Thyroid gland (tissue), 4 donors: ENCODE results near the gene STARD9. TPM values are rescaled to one million over a fixed set of nuclear protein-coding genes. Genes with fewer than 3 reads are reported as not detected.

ENCODE experiments used
- DNase-seq, 2 donors: peaks; one replicate each; pipeline ENCODE4 v3.0.0-alpha.2; 2019
- H3K27ac ChIP-seq, 3 donors: fragments of 200-600 bp; sonication (generic); 1 replicate in 2 of 3; 2 replicates in 1 of 3; pipeline ENCODE4 v1.5.1; 2016 to 2019; ENCODE audit warnings: mild to moderate bottlenecking in 1 of 3, moderate library complexity in 1 of 3
- H3K27me3 ChIP-seq: fragments of 200-600 bp; sonication (generic); one replicate; pipeline ENCODE4 v1.5.1; 2019
- H3K36me3 ChIP-seq, 2 donors: fragments of 200-600 bp; sonication (generic); one replicate each; pipeline ENCODE4 v1.5.1; 2016 to 2019
- H3K4me1 ChIP-seq, 2 donors: fragments of 200-600 bp; sonication (generic); one replicate each; pipeline ENCODE4 v1.5.1; 2017 to 2019
- H3K4me3 ChIP-seq, 3 donors: fragments of 200-600 bp; sonication (generic); replicated peaks in 1 of 3; 1 replicate in 2 of 3; 2 replicates in 1 of 3; pipeline ENCODE4 v1.5.1; 2016; ENCODE audit warnings: mild to moderate bottlenecking in 1 of 3
- H3K9me3 ChIP-seq: fragments of 200-600 bp; sonication (generic); one replicate; pipeline ENCODE4 v1.5.1; 2017
- CTCF ChIP-seq, 6 experiments: fragments of 200-600 bp in 3 of 6; fragments of 450-650 bp in 3 of 6; sonication (generic) in 3 of 6; IDR thresholded peaks; one replicate each; pipeline ENCODE4 v1.5.1; 2016 to 2019; ENCODE audit warnings: antibody characterized with exemption in 6 of 6, mild to moderate bottlenecking in 2 of 6, inconsistent platforms in 1 of 6, moderate library complexity in 1 of 6
- POLR2A ChIP-seq, 2 donors: fragments of 450-650 bp; IDR thresholded peaks; one replicate each; pipeline ENCODE4 v1.6.1; 2017; ENCODE audit warnings: antibody characterized with exemption in 2 of 2, mild to moderate bottlenecking in 2 of 2, moderate library complexity in 1 of 2
- WGBS, 2 donors: methylation state at CpG; one replicate each; pipeline ENCODE4 v1.1.5; 2017; 5-methylcytosine and 5-hydroxymethylcytosine counted together
- intact Hi-C: fragments of 100-400 bp; cut with DNase I; formaldehyde crosslinking; loops from one replicate; pipeline ENCODE4 v1.15.1; 2023
- total RNA-seq, 4 donors: library from RNA; depleted of rRNA; stranded (reverse); fragments of >200 nt; gene quantifications; one replicate each; pipeline ENCODE4 v1.2.3, GENCODE V29; 2016

STARD9 gene
- total RNA-seq, 4 donors from 2014 or later: 6.4 to 23.4 (median 10.1) TPM

GRCh38 chr15:42621996-42622925, 46.9 kb downstream of the STARD9 start:
- Histone ChIP-seq H3K36me3 (no peaks in the 10 kb centered on the region), H3K27me3 (no peaks in the 10 kb centered on the region), H3K4me1 (no peaks in the 10 kb centered on the region), H3K9me3 (no peaks in the 10 kb centered on the region), H3K27ac (no peak overlapping the region), H3K4me3 (no peak overlapping the region)
- DNase-seq: no peak
- intact Hi-C loops: no loop called here
- TF ChIP-seq CTCF (IDR thresholded peaks at IDR 0.05) (no peak), POLR2A (IDR thresholded peaks at IDR 0.05) (no peak)
- WGBS, 2 donors: 60 to 73% methylated on average over 6 of the region's 6 CpGs

GRCh38 chr15:42623951-42624350, 48.5 kb downstream of the STARD9 start:
- H3K36me3 ChIP-seq: no peaks in the 10 kb centered on the region
- intact Hi-C loops: no loop called here
- H3K9me3 ChIP-seq: no peaks in the 10 kb centered on the region
- H3K4me1 ChIP-seq: no peaks in the 10 kb centered on the region
- no peak for TF ChIP-seq POLR2A (IDR thresholded peaks at IDR 0.05)
- no peak for TF ChIP-seq CTCF (IDR thresholded peaks at IDR 0.05)
- H3K27ac ChIP-seq: no peak overlapping the region
- no peaks in the 10 kb centered on the region for H3K27me3 ChIP-seq
- DNase-seq: no peak
- H3K4me3 ChIP-seq: no peak overlapping the region

- TF ChIP-seq POLR2A (IDR thresholded peaks at IDR 0.05): no peak
- no peak for TF ChIP-seq CTCF (IDR thresholded peaks at IDR 0.05)
- no peak overlapping the region for H3K27ac ChIP-seq
- no peaks in the 10 kb centered on the region for H3K4me1 ChIP-seq
- 93% methylated on average over 2 of the region's 2 CpGs for WGBS, 2 donors
- H3K36me3 ChIP-seq: no peaks in the 10 kb centered on the region
- no peak overlapping the region for H3K4me3 ChIP-seq
- no peaks in the 10 kb centered on the region for H3K9me3 ChIP-seq
- no peaks in the 10 kb centered on the region for H3K27me3 ChIP-seq
- DNase-seq: no peak
- intact Hi-C loops: no loop called here
Measured at GRCh38 chr15:42627485-42627884, 52.1 kb downstream of the STARD9 start.

GRCh38 chr15:42628761-42629160, 53.4 kb downstream of the STARD9 start:
- Histone ChIP-seq H3K9me3 (no peaks in the 10 kb centered on the region), H3K36me3 (no peaks in the 10 kb centered on the region), H3K27ac (no peak overlapping the region), H3K4me3 (no peak overlapping the region), H3K27me3 (no peaks in the 10 kb centered on the region), H3K4me1 (no peaks in the 10 kb centered on the region)
- 98% methylated on average over 4 of the region's 4 CpGs for WGBS, 2 donors
- TF ChIP-seq CTCF (IDR thresholded peaks at IDR 0.05) (no peak), POLR2A (IDR thresholded peaks at IDR 0.05) (no peak)
- DNase-seq: no peak
- intact Hi-C loops: no loop called here

- no peak for DNase-seq
- TF ChIP-seq POLR2A (IDR thresholded peaks at IDR 0.05) (no peak), CTCF (IDR thresholded peaks at IDR 0.05) (no peak)
- no peak overlapping the region for H3K4me3 ChIP-seq
- no peaks in the 10 kb centered on the region for H3K4me1 ChIP-seq
- intact Hi-C loops: no loop called here
- 89 to 91% methylated on average over 1 of the region's 1 CpG for WGBS, 2 donors
- H3K36me3 ChIP-seq: no peaks in the 10 kb centered on the region
- H3K9me3 ChIP-seq: no peaks in the 10 kb centered on the region
- H3K27ac ChIP-seq: no peak overlapping the region
- no peaks in the 10 kb centered on the region for H3K27me3 ChIP-seq
Measured at GRCh38 chr15:42632105-42632675, 56.8 kb downstream of the STARD9 start.
